GM06990 (cell line): Measurements from ENCODE around the gene SALL3.

Experiments used
- DNase-seq: peaks from one replicate; pipeline ENCODE4 v3.0.0-alpha.2; 2011; ENCODE audit not compliant: insufficient read length; ENCODE audit errors: extremely low read depth
- H3K27me3 ChIP-seq: replicated peaks from 2 replicates; pipeline ENCODE4 v1.6.0; 2011; ENCODE audit warnings: low read length; ENCODE audit not compliant: control insufficient read depth, insufficient read depth
- H3K36me3 ChIP-seq: 2 replicates; pipeline ENCODE4 v1.5.1; 2011; ENCODE audit warnings: low read length; ENCODE audit not compliant: control insufficient read depth, insufficient read depth
- H3K4me3 ChIP-seq: replicated peaks from 2 replicates; pipeline ENCODE4 v1.5.1; 2011; ENCODE audit warnings: low read depth, mild to moderate bottlenecking, control low read depth, low read length
- TF ChIP-seq, protein P1 (sequence below): IDR thresholded peaks from 2 replicates; pipeline ENCODE4 v1.5.1; 2011; ENCODE audit warnings: low read length, control low read depth, mild to moderate bottlenecking, inconsistent platforms; ENCODE audit not compliant: insufficient read depth, poor library complexity, severe bottlenecking

The SALL3 gene

DNA sequence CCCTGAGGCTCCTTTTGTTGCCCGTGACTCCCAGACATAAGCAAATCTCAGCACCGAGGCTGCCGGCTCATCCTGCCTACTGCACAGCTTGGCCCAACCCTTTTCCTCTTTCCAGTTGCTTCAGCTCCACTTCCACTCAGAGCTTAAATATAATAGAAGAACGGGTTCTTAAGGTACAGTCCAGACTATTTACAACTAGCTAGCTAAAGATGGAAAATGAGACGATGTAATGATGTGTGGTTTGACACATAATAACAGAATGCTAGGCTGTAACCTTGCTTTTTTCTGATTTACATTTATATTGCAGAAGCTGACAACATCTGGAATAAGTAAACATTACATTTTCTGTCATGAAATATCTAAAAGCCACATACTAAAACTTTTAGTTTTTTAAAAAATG lies 62.7 kb downstream of the SALL3 start:
- H3K4me3 ChIP-seq = no peak overlapping the region
- no peak for DNase-seq
- no peaks in the 10 kb centered on the region for H3K27me3 ChIP-seq
- H3K36me3 ChIP-seq = no peaks in the 10 kb centered on the region
- TF ChIP-seq, protein P1, sequence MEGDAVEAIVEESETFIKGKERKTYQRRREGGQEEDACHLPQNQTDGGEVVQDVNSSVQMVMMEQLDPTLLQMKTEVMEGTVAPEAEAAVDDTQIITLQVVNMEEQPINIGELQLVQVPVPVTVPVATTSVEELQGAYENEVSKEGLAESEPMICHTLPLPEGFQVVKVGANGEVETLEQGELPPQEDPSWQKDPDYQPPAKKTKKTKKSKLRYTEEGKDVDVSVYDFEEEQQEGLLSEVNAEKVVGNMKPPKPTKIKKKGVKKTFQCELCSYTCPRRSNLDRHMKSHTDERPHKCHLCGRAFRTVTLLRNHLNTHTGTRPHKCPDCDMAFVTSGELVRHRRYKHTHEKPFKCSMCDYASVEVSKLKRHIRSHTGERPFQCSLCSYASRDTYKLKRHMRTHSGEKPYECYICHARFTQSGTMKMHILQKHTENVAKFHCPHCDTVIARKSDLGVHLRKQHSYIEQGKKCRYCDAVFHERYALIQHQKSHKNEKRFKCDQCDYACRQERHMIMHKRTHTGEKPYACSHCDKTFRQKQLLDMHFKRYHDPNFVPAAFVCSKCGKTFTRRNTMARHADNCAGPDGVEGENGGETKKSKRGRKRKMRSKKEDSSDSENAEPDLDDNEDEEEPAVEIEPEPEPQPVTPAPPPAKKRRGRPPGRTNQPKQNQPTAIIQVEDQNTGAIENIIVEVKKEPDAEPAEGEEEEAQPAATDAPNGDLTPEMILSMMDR = no peak

DNA sequence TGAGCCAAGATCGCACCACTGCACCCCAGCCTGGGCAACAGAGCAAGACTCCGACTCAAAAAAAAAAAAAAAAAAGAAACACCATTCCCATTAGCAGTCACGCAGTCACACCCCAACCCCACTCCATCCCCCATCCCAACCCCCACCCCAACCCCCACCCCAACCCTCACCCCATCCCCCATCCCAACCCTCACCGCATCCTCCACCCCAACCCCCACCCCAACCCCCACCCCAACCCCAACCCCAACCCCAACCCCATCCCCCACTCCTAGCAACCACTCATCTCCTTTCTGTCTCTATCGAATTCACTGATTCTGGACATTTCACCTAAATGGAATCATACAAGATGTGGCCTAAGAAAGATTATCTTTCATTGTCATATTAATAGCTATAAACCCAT lies 63.7 kb downstream of the SALL3 start:
- TF ChIP-seq, protein P1 = no peak
- Histone ChIP-seq H3K36me3 (no peaks in the 10 kb centered on the region), H3K27me3 (no peaks in the 10 kb centered on the region), H3K4me3 (no peak overlapping the region)
- DNase-seq = no peak

DNA sequence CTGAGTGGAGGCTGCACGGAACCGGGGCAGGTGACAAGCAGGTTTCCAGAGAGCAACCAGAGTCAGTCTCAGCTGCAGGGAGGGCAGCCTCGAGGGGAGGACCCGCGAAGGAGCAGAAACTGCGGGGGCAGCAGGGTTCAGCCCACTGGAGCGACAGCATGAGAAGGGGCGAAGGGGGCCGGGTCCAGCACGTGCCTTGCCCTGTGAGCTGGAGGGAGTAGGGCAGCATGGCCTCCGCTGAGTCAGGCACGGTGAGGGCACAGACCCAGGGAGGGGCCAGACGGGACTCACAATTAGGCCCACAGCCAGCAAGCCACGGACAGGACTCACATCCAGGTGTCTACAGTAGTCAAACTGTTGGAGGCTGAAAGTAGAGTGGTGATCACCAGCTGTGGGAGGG lies 66.9 kb downstream of the SALL3 start:
- no peak for DNase-seq
- no peaks in the 10 kb centered on the region for H3K27me3 ChIP-seq
- H3K36me3 ChIP-seq = no peaks in the 10 kb centered on the region
- no peak overlapping the region for H3K4me3 ChIP-seq
- TF ChIP-seq, protein P1 = no peak

DNA sequence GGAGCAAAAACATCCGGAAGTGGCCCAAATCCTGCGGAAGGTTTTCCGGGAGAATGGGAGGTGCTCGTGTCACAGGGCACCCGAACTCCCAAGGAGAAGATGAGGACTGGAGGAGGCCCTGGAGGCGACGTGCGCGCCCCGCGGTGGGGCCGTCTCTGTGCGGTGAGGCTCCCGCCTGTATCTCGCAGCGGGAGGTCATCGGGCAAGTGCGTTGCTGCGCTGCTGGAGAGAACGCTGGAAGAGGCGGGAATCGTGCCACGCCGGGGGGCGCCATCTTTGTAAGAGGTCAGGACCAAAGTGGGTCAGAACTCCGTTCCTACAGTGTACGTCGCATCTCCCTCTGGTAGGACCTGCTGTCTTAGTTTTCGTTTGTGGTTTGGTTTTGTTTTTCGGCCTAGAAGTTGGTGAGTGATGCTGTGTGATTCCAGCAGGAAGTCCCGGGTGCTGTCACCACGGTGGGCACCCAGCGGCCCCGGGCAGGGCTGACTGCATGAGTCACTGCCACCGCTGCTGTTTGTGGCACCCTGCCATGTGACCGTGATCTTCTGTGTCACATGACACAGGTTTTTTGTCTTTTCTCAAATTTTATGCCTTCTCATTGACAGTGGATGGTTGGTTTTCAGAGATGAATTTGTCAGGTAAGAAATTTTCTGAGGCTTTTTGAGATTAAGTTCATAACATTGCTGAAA lies 68.1 kb downstream of the SALL3 start:
- Histone ChIP-seq H3K36me3 (no peaks in the 10 kb centered on the region), H3K27me3 (no peaks in the 10 kb centered on the region), H3K4me3 (no peak overlapping the region)
- TF ChIP-seq, protein P1 = no peak
- DNase-seq = no peak

DNA sequence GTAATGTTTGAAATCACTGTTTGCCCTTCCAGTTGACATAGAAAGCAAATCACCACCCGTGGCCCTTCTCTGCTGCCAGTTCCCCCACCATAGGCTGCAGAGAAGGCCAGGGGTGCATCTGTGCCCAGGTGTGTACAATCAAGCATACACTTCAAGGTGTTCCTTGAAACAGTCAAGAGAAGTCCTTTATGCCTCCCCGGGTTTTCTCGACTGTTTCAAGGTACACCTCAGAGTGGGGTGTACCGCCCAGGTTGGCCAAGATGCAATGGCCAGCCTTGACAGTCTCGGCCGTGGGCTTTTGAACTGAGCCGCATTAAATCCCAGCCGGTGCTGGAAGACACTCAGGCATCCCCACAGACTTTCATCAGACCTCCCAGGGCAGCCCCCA lies 68.6 kb downstream of the SALL3 start:
- DNase-seq = no peak
- no peaks in the 10 kb centered on the region for H3K36me3 ChIP-seq
- H3K4me3 ChIP-seq = no peak overlapping the region
- TF ChIP-seq, protein P1 = no peak
- no peaks in the 10 kb centered on the region for H3K27me3 ChIP-seq

DNA sequence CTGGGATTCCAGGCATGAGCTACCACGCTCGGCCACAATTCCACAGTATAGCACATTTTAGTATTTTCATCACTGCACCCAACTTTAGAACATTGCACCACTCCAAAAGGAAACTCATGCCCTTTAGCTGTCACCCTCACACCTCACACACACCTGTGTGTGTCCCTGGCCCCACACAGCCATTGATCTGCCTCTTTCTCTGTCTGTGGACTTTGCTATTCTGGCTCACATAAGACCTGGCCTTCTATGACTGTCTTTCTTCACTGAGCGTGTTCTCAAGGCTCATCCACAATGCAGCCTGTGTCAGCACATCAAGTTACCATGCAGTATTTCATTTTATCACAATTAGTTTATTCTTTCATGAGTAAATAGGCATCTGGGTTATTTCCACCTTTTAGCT lies 69.9 kb downstream of the SALL3 start:
- no peak overlapping the region for H3K4me3 ChIP-seq
- no peaks in the 10 kb centered on the region for H3K27me3 ChIP-seq
- H3K36me3 ChIP-seq = no peaks in the 10 kb centered on the region
- no peak for DNase-seq
- TF ChIP-seq, protein P1 = no peak
